Heart left ventricle (tissue), 13 donors: Measurements from ENCODE around the gene CHST1.

Experiments
- POLR2A ChIP-seq, 2 donors: fragments of 450-650 bp; IDR thresholded peaks; one replicate each; pipeline ENCODE4 v1.6.1; 2017; ENCODE audit warnings: antibody characterized with exemption in 2 of 2, mild to moderate bottlenecking in 2 of 2, moderate library complexity in 2 of 2
- TF ChIP-seq, protein P1 (sequence below), 12 donors: fragments of 200-600 bp; sonication (generic) in 4 of 12; IDR thresholded peaks; one replicate each; pipeline versions ENCODE4 v1.5.0 to v1.8.0; 2018 to 2022; ENCODE audit warnings: antibody characterized with exemption in 12 of 12, mild to moderate bottlenecking in 5 of 12
- donor health status: ischemic (EF 13 %, LVEDD 7.1; RV severe dilation, severe dysfunction).
- donor health status: DM: no; HTN: yes; CAD: no.
- donor health status: DM: no; HTN: no; CAD: no.
- donor health status: ischemic (EF 25% LVEDD 6.9; RV normal size, moderate dysfunction).
- donor health status: ischemic (EF 25% LVEDD 5.7; RV mildly dilated, moderate dysfunction).
- donor health status: ischemic (EF 35%, LVEDD 5.7; RV mildly dilated, moderate dysfunction).
- donor health status: nonischemic (EF 11% LVEDD 7.7; RV severe dilation, severe dysfunction).
- donor health status: DM: yes; HTN: yes; CAD: no.
- donor health status: PGD.
- donor health status: ischemic (EF 29% LVEDD 5.4; RV normal size, mild dysfunction).
- donor health status: nonischemic (EF 23%, LVEDD 6.1; RV moderate dilation, normal function).

DNA sequence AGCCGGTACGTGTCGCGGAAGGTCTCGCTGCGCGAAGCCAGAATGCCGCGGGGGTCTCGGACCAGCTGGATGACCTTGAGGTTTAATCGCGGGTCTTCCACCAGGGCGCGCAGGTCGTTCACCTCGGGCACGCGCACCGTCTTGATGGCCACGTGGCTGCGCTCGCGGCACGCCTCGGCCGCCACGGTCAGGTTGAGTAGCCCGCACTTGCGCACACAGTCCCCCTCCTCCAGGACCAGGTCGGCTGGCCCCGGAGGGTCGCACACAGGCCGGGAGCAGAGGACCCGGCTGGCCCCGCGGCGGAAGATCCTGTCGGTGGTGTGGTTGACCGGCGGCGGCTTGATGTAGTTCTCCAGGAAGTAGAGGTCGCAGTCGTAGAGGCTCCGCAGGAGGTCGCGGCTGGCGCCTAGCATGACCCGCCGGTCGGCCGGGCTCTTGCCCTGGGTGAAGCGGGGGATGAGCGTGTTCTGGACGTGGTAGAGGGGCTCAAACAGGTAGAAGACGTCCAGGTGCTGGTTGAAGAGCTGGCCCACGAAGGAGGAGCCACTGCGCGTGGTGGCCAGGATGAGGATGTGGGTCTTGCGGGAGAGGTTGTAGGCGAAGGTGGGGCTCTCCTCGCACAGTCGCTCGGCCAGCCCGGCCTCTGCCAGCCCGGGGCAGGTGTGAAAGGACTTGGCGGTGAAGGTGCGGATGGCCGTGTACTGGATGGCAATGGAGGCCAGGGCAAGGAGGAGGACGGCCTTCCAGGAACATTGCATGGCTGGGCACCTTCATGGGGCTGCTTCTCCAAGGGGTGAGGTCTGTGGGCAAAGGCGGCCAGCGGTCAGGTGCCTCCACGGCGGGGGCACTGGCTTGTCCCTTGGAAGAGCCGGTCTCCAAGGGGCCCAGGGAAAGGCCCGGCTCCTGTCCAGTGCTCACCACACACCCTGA lies 15.0 kb downstream of the CHST1 start:
- TF ChIP-seq, protein P1, sequence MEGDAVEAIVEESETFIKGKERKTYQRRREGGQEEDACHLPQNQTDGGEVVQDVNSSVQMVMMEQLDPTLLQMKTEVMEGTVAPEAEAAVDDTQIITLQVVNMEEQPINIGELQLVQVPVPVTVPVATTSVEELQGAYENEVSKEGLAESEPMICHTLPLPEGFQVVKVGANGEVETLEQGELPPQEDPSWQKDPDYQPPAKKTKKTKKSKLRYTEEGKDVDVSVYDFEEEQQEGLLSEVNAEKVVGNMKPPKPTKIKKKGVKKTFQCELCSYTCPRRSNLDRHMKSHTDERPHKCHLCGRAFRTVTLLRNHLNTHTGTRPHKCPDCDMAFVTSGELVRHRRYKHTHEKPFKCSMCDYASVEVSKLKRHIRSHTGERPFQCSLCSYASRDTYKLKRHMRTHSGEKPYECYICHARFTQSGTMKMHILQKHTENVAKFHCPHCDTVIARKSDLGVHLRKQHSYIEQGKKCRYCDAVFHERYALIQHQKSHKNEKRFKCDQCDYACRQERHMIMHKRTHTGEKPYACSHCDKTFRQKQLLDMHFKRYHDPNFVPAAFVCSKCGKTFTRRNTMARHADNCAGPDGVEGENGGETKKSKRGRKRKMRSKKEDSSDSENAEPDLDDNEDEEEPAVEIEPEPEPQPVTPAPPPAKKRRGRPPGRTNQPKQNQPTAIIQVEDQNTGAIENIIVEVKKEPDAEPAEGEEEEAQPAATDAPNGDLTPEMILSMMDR (IDR thresholded peaks at IDR 0.05) = no peak
- TF ChIP-seq POLR2A (IDR thresholded peaks at IDR 0.05) = no peak
